ENCODE measurements around the gene PBX1. TPM values are rescaled to one million over a fixed set of nuclear protein-coding genes. Genes with fewer than 3 reads are reported as not detected.
A peak's percentile ranks its signal among the peaks of the same experiment; 100 is the strongest.
"Not testable (repeated sequence)": the region's sequence is repeated elsewhere in the genome, so short reads cannot be mapped to it uniquely, and the experiment has no call there.

The PBX1 gene
- total RNA-seq, 1 experiment from 2014 or later: 9.8 TPM

DNA sequence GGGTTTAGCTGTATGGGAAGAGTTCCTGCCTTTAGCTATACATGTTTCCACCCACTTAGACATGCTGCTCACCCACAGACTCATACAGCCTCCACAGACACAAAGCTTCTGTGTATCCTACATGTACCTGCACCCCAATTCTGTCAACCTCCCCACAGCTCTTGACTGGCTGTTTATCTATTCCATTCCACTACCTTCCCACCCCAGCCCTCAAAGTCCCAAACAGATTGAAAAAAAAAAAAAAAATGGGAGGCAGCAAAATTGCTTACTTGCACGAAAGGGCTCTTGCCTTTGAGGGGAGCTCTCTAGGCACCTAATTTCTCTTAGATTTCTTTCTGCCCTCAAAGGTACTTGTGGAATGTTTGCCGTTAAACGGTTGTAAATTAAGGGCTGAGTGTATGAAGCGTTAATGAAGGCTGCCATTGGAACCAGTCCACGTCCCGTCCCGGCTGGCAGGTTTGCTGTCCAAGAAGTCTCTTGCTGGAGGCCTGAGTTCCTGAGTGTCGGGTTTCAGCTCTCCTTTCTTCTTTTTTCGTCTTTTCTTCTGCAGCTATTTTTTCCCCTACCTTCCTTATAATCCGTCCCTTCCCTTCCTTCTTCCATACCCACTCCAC, 43.6 kb downstream of the PBX1 start:
- intact Hi-C loops (cut with micrococcal nuclease): loop anchor here (1.0 kb wide), 1 partner anchor 9 kb away; no protein-coding TSS in a partner anchor
- peaks cover 33% of the 10 kb centered on the region for H3K4me1 ChIP-seq (ENCODE audit: insufficient read depth, low read length)
- H3F3A ChIP-seq (ENCODE audit: low read length, unreplicated experiment): no peaks in the 10 kb centered on the region
- H4K20me1 ChIP-seq (ENCODE audit: low read length): no peaks in the 10 kb centered on the region
- no peaks in the 10 kb centered on the region for H3K9me3 ChIP-seq (ENCODE audit: low read length)
- ChIA-PET CTCF (interaction anchor here (0.6 to 1.1 kb wide), 5 partner anchors 92 to 471 kb away, joined by 3 to 13 read pairs (median 4); no protein-coding TSS in a partner anchor), POLR2A (ENCODE audit: unreplicated experiment) (interaction anchor here (0.6 to 1.5 kb wide), 3 partner anchors 44 to 192 kb away, joined by 3 to 20 read pairs (median 9); partner anchors contain the start of gene PBX1)
- no peak overlapping the region for H3K9ac ChIP-seq (ENCODE audit: low read length)
- ATAC-seq (peak; percentile 45), DNase-seq (peak; percentile 37)
- no TSS peak for BruUV-seq (replicated peaks)
- TF ChIP-seq, protein P1, sequence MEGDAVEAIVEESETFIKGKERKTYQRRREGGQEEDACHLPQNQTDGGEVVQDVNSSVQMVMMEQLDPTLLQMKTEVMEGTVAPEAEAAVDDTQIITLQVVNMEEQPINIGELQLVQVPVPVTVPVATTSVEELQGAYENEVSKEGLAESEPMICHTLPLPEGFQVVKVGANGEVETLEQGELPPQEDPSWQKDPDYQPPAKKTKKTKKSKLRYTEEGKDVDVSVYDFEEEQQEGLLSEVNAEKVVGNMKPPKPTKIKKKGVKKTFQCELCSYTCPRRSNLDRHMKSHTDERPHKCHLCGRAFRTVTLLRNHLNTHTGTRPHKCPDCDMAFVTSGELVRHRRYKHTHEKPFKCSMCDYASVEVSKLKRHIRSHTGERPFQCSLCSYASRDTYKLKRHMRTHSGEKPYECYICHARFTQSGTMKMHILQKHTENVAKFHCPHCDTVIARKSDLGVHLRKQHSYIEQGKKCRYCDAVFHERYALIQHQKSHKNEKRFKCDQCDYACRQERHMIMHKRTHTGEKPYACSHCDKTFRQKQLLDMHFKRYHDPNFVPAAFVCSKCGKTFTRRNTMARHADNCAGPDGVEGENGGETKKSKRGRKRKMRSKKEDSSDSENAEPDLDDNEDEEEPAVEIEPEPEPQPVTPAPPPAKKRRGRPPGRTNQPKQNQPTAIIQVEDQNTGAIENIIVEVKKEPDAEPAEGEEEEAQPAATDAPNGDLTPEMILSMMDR (conservative IDR thresholded peaks at IDR 0.05; ENCODE audit: low read depth, low read length): no peak
- TF ChIP-seq EZH2phosphoT487 (IDR thresholded peaks at IDR 0.05; ENCODE audit: borderline replicate concordance, low read length): no peak
- TF ChIP-seq EZH2 (IDR thresholded peaks at IDR 0.05; ENCODE audit: low read length, unreplicated experiment): no peak
- peak overlapping the region; percentile 76 for H3K4me2 ChIP-seq (ENCODE audit: low read length)
- H3K79me2 ChIP-seq (ENCODE audit: low read length): no peaks in the 10 kb centered on the region
- no peaks in the 10 kb centered on the region for H3K9me2 ChIP-seq (replicated peaks; ENCODE audit: low read length)
- no peaks in the 10 kb centered on the region for H3K36me3 ChIP-seq (ENCODE audit: low read depth, low read length)
- peak overlapping the region; percentile 37 for H3K4me3 ChIP-seq (ENCODE audit: low read length)
- H3K27me3 ChIP-seq (ENCODE audit: low read length): no peaks in the 10 kb centered on the region
- peak overlapping the region; percentile 54 for H2AFZ ChIP-seq (ENCODE audit: low read length)
- H3K27ac ChIP-seq (ENCODE audit: low read length): no peak overlapping the region

- H3F3A ChIP-seq (ENCODE audit: low read length, unreplicated experiment); BruUV-seq (replicated peaks); H3K9ac ChIP-seq (ENCODE audit: low read length); H3K9me2 ChIP-seq (replicated peaks; ENCODE audit: low read length); H3K4me2 ChIP-seq (ENCODE audit: low read length); POLR2A ChIA-PET (ENCODE audit: unreplicated experiment); H3K27ac ChIP-seq (ENCODE audit: low read length); H2AFZ ChIP-seq (ENCODE audit: low read length); ATAC-seq; H3K36me3 ChIP-seq (ENCODE audit: low read depth, low read length); H3K79me2 ChIP-seq (ENCODE audit: low read length); H3K9me3 ChIP-seq (ENCODE audit: low read length); DNase-seq; CTCF ChIA-PET; H4K20me1 ChIP-seq (ENCODE audit: low read length); H3K27me3 ChIP-seq (ENCODE audit: low read length); H3K4me3 ChIP-seq (ENCODE audit: low read length): not testable (repeated sequence)
- intact Hi-C loops (cut with micrococcal nuclease): loop anchor here (2.0 kb wide), 1 partner anchor 45 kb away; the partner anchor contains the start of gene PBX1
- H3K4me1 ChIP-seq (ENCODE audit: insufficient read depth, low read length): peaks cover 33% of the 10 kb centered on the region
Observed at GRCh38 chr1:164603805-164604204, 44.8 kb downstream of the PBX1 start.

DNA sequence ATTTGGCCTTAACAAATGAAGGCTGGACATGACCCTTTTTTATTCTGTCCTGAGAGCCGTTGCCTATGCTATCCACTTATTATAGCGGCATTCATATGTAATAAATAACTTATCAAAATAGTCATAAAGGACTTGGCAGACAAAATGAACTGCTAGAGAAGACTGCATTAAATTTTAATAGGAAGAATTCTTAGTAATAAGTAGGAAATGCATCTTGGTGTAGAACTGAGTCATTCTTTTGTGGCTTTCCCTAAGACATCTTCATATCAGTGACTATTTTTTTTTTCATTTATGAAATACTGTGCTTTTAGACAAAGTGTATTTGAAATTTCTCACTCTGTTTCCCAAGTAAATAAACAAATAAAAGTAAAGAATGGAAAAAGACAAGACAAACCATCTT, 45.6 kb downstream of the PBX1 start:
- ATAC-seq (peak; percentile 71), DNase-seq (peak; percentile 58)
- ChIA-PET CTCF (no interaction called here), POLR2A (ENCODE audit: unreplicated experiment) (no interaction called here)
- Histone ChIP-seq H3K36me3 (ENCODE audit: low read depth, low read length) (no peaks in the 10 kb centered on the region), H2AFZ (ENCODE audit: low read length) (no peak overlapping the region), H3K4me3 (ENCODE audit: low read length) (no peak overlapping the region), H3K9me2 (replicated peaks; ENCODE audit: low read length) (no peaks in the 10 kb centered on the region), H3K4me2 (ENCODE audit: low read length) (0 out of 2 replicates have a peak overlapping the region, but pooled peaks have one; percentile 12), H3F3A (ENCODE audit: low read length, unreplicated experiment) (no peaks in the 10 kb centered on the region), H3K79me2 (ENCODE audit: low read length) (no peaks in the 10 kb centered on the region), H3K4me1 (ENCODE audit: insufficient read depth, low read length) (peaks cover 33% of the 10 kb centered on the region), H4K20me1 (ENCODE audit: low read length) (no peaks in the 10 kb centered on the region), H3K27ac (ENCODE audit: low read length) (no peak overlapping the region), H3K9me3 (ENCODE audit: low read length) (no peaks in the 10 kb centered on the region), H3K9ac (ENCODE audit: low read length) (no peak overlapping the region), H3K27me3 (ENCODE audit: low read length) (no peaks in the 10 kb centered on the region)
- no TSS peak for BruUV-seq (replicated peaks)
- intact Hi-C loops (cut with micrococcal nuclease): loop anchor here (2.0 kb wide), 1 partner anchor 46 kb away; the partner anchor contains the start of gene PBX1
- TF ChIP-seq EZH2phosphoT487 (IDR thresholded peaks at IDR 0.05; ENCODE audit: borderline replicate concordance, low read length): no peak
- TF ChIP-seq, protein P1 (conservative IDR thresholded peaks at IDR 0.05; ENCODE audit: low read depth, low read length): no peak
- TF ChIP-seq EZH2 (IDR thresholded peaks at IDR 0.05; ENCODE audit: low read length, unreplicated experiment): no peak
